Natural killer cell (primary cell): Measurements from ENCODE around the gene PRR16. TPM values are rescaled to one million over a fixed set of nuclear protein-coding genes. Genes with fewer than 3 reads are reported as not detected.

Experiments used
- ATAC-seq, 3 donors: fragments of 150-1000 bp in 2 of 3; fragments of 200-7000 bp in 1 of 3; cut with Tn5 transposase; 1 replicate in 1 of 3; 2 replicates in 2 of 3; pipeline ENCODE4 v1.10.0; 2021; ENCODE audit warnings: mild to moderate bottlenecking in 2 of 3, moderate library complexity in 2 of 3
- DNase-seq, 2 donors: peaks; one replicate each; pipeline versions ENCODE4 v3.0.0 to v3.0.0-alpha.2; 2013 to 2021; ENCODE audit warnings: mixed read lengths in 1 of 2
- H3K27ac ChIP-seq: one replicate; pipeline ENCODE4 v1.5.1; 2013; ENCODE audit warnings: mild to moderate bottlenecking, low read length
- H3K27me3 ChIP-seq: one replicate; pipeline ENCODE4 v1.6.1; 2013; ENCODE audit warnings: low read length; ENCODE audit not compliant: control insufficient read depth, insufficient read depth
- H3K36me3 ChIP-seq: one replicate; pipeline ENCODE4 v1.6.1; 2013; ENCODE audit warnings: low read length; ENCODE audit not compliant: control insufficient read depth, insufficient read depth
- H3K4me1 ChIP-seq: one replicate; pipeline ENCODE4 v1.6.1; 2013; ENCODE audit warnings: low read length; ENCODE audit not compliant: control insufficient read depth, insufficient read depth
- H3K4me3 ChIP-seq: one replicate; pipeline ENCODE4 v1.5.1; 2013; ENCODE audit warnings: low read length
- H3K9me3 ChIP-seq: one replicate; pipeline ENCODE4 v1.6.1; 2013; ENCODE audit warnings: low read length; ENCODE audit not compliant: control insufficient read depth, insufficient read depth
- H3K27ac Mint-ChIP-seq, 2 donors: one replicate each; pipeline ENCODE4 v1.8.0; 2022; ENCODE audit warnings: mild to moderate bottlenecking in 2 of 2, mixed read lengths in 2 of 2, moderate library complexity in 1 of 2
- H3K27me3 Mint-ChIP-seq, 2 donors: one replicate each; pipeline ENCODE4 v1.8.0; 2022; ENCODE audit warnings: low read depth in 2 of 2, mixed read lengths in 2 of 2
- H3K36me3 Mint-ChIP-seq: one replicate; pipeline ENCODE4 v1.8.0; 2022; ENCODE audit warnings: mixed read lengths
- H3K4me1 Mint-ChIP-seq, 2 donors: one replicate each; pipeline ENCODE4 v1.8.0; 2022; ENCODE audit warnings: mixed read lengths in 2 of 2
- H3K4me3 Mint-ChIP-seq: one replicate; pipeline ENCODE4 v1.8.0; 2022; ENCODE audit warnings: mild to moderate bottlenecking, moderate library complexity, mixed read lengths
- H3K9me3 Mint-ChIP-seq, 2 donors: one replicate each; pipeline ENCODE4 v1.8.0; 2022; ENCODE audit warnings: mixed read lengths in 2 of 2
- WGBS: methylation state at CpG from one replicate; pipeline ENCODE4 v1.1.7; 2013; ENCODE audit warnings: missing lambda C conversion rate; ENCODE audit not compliant: insufficient coverage; 5-methylcytosine and 5-hydroxymethylcytosine counted together
- intact Hi-C: fragments of 100-400 bp; cut with micrococcal nuclease; formaldehyde crosslinking; loops from one replicate; pipeline ENCODE4 v1.14.2; 2022
- total RNA-seq, 4 donors: library from RNA; stranded (reverse); fragments of 120-200 nt in 1 of 4; gene quantifications; one replicate each; pipeline versions ENCODE4 v1.2.3 to v1.2.4, GENCODE V29; 2013 to 2022
- TF ChIP-seq, protein P1 (sequence below): fragments of 200-600 bp; IDR thresholded peaks from one replicate; pipeline ENCODE4 v1.8.0; 2022; ENCODE audit warnings: antibody characterized with exemption

The PRR16 gene
- total RNA-seq, 3 donors from 2014 or later (not counting 1 experiment from before 2014, with no cell fraction given): not detected

DNA sequence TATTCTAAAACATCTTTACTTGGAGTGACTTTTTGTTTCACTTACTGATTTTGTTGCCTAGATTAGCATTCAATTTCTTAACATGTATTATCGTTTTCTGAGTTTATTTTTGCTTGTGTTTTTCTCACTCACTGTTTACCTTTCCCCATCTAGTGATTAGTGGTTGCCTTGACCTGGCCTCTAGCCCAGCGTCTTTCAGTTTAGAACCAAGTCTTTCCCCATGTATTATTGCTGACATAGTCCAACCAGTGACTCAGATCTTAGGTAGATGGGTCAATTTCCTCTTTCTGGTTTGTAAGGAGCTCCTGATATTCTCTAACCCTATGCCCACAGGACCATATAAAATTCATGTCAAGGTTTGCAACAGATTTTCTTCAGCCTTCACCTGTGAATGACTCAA, 135.5 kb downstream of the PRR16 start:
- H3K9me3 ChIP-seq: no peaks in the 10 kb centered on the region
- no peak overlapping the region for H3K4me3 Mint-ChIP-seq
- peaks cover 13 to 25% of the 10 kb centered on the region in 2 donors for H3K9me3 Mint-ChIP-seq
- no peaks in the 10 kb centered on the region for H3K36me3 ChIP-seq
- intact Hi-C loops: no loop called here
- 83% methylated on average over 2 of the region's 2 CpGs for WGBS
- DNase-seq (no peak), ATAC-seq (no peak)
- H3K36me3 Mint-ChIP-seq: no peaks in the 10 kb centered on the region
- no peaks in the 10 kb centered on the region for H3K4me1 Mint-ChIP-seq
- TF ChIP-seq, protein P1, sequence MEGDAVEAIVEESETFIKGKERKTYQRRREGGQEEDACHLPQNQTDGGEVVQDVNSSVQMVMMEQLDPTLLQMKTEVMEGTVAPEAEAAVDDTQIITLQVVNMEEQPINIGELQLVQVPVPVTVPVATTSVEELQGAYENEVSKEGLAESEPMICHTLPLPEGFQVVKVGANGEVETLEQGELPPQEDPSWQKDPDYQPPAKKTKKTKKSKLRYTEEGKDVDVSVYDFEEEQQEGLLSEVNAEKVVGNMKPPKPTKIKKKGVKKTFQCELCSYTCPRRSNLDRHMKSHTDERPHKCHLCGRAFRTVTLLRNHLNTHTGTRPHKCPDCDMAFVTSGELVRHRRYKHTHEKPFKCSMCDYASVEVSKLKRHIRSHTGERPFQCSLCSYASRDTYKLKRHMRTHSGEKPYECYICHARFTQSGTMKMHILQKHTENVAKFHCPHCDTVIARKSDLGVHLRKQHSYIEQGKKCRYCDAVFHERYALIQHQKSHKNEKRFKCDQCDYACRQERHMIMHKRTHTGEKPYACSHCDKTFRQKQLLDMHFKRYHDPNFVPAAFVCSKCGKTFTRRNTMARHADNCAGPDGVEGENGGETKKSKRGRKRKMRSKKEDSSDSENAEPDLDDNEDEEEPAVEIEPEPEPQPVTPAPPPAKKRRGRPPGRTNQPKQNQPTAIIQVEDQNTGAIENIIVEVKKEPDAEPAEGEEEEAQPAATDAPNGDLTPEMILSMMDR: no peak
- H3K27ac ChIP-seq: no peak overlapping the region
- no peaks in the 10 kb centered on the region for H3K4me1 ChIP-seq
- no peaks in the 10 kb centered on the region for H3K27me3 Mint-ChIP-seq
- no peaks in the 10 kb centered on the region for H3K27me3 ChIP-seq
- no peak overlapping the region for H3K4me3 ChIP-seq
- no peak overlapping the region for H3K27ac Mint-ChIP-seq

- Mint-ChIP-seq H3K4me1 (no peaks in the 10 kb centered on the region), H3K4me3 (no peak overlapping the region), H3K9me3 (peaks cover 15 to 25% of the 10 kb centered on the region in 2 donors), H3K27ac (no peak overlapping the region), H3K27me3 (no peaks in the 10 kb centered on the region), H3K36me3 (no peaks in the 10 kb centered on the region)
- ATAC-seq (no peak), DNase-seq (no peak)
- Histone ChIP-seq H3K27me3 (no peaks in the 10 kb centered on the region), H3K4me1 (no peaks in the 10 kb centered on the region), H3K9me3 (no peaks in the 10 kb centered on the region), H3K36me3 (no peaks in the 10 kb centered on the region), H3K4me3 (no peak overlapping the region), H3K27ac (no peak overlapping the region)
- intact Hi-C loops: no loop called here
- WGBS: 100% methylated on average over 3 of the region's 4 CpGs
- TF ChIP-seq, protein P1: no peak
These were observed 136.5 kb downstream of the PRR16 start for GRCh38 chr5:120600639-120601038.

GRCh38 chr5:120602033-120602432, 137.9 kb downstream of the PRR16 start:
- H3K4me1 ChIP-seq: no peaks in the 10 kb centered on the region
- no peaks in the 10 kb centered on the region for H3K9me3 ChIP-seq
- no peaks in the 10 kb centered on the region for H3K27me3 Mint-ChIP-seq
- no peaks in the 10 kb centered on the region for H3K36me3 Mint-ChIP-seq
- no peak for ATAC-seq
- H3K27ac ChIP-seq: no peak overlapping the region
- no peaks in the 10 kb centered on the region for H3K36me3 ChIP-seq
- no peaks in the 10 kb centered on the region for H3K4me1 Mint-ChIP-seq
- WGBS: no CpG with 5 or more reads among the region's 1 CpG
- H3K27ac Mint-ChIP-seq: no peak overlapping the region
- H3K9me3 Mint-ChIP-seq: peaks cover 15 to 25% of the 10 kb centered on the region in 2 donors
- intact Hi-C loops: no loop called here
- no peak overlapping the region for H3K4me3 Mint-ChIP-seq
- H3K27me3 ChIP-seq: no peaks in the 10 kb centered on the region
- TF ChIP-seq, protein P1: no peak
- no peak overlapping the region for H3K4me3 ChIP-seq
- no peak for DNase-seq

GRCh38 chr5:120604884-120605283, 140.8 kb downstream of the PRR16 start:
- Mint-ChIP-seq H3K9me3 (peaks cover 14 to 19% of the 10 kb centered on the region in 2 donors), H3K27me3 (no peaks in the 10 kb centered on the region), H3K4me3 (no peak overlapping the region), H3K4me1 (no peaks in the 10 kb centered on the region), H3K27ac (no peak overlapping the region), H3K36me3 (no peaks in the 10 kb centered on the region)
- Histone ChIP-seq H3K4me3 (no peak overlapping the region), H3K27ac (no peak overlapping the region), H3K4me1 (no peaks in the 10 kb centered on the region), H3K36me3 (no peaks in the 10 kb centered on the region), H3K9me3 (no peaks in the 10 kb centered on the region), H3K27me3 (no peaks in the 10 kb centered on the region)
- intact Hi-C loops: no loop called here
- ATAC-seq (no peak), DNase-seq (no peak)
- TF ChIP-seq, protein P1: no peak
- 86% methylated on average over 2 of the region's 2 CpGs for WGBS
